ENCODE results near the gene EED. TPM values are rescaled to one million over a fixed set of nuclear protein-coding genes. Genes with fewer than 3 reads are reported as not detected.
A peak's percentile ranks its signal among the peaks of the same experiment; 100 is the strongest.

Gene EED
- total and polyA plus RNA-seq, 11 donors: 4.9 to 13.5 (median 11.4) TPM

DNA sequence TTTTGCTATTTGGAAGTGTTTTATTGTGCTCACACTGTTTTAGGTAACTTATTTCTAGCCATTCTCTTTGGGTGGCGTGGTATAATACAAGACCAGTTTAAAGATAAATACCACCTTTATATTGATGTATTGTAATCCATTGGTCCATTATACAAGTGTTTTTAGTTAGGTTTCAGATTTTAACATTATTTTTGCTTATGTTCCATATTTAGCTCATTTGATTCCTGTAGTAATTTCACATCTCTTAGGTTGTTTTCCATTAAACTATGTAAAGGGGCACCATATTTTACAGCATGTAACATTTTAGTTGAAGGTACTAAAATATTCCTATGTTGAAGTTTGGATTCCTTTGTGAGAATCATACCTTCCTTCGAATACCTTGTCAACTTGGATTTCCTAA lies 20.1 kb downstream of the EED start:
- H3K4me1 ChIP-seq: no peaks in the 10 kb centered on the region
- intact Hi-C loops (cut with DNase I): no loop called here
- H3K36me3 ChIP-seq: peaks cover 0 to 92% (median 61%) of the 10 kb centered on the region in 9 donors
- DNase-seq (no peak), ATAC-seq (no peak)
- 97 to 99% (median 98%) methylated on average over 2 of the region's 2 CpGs for WGBS, 4 donors
- TF ChIP-seq, protein P1, sequence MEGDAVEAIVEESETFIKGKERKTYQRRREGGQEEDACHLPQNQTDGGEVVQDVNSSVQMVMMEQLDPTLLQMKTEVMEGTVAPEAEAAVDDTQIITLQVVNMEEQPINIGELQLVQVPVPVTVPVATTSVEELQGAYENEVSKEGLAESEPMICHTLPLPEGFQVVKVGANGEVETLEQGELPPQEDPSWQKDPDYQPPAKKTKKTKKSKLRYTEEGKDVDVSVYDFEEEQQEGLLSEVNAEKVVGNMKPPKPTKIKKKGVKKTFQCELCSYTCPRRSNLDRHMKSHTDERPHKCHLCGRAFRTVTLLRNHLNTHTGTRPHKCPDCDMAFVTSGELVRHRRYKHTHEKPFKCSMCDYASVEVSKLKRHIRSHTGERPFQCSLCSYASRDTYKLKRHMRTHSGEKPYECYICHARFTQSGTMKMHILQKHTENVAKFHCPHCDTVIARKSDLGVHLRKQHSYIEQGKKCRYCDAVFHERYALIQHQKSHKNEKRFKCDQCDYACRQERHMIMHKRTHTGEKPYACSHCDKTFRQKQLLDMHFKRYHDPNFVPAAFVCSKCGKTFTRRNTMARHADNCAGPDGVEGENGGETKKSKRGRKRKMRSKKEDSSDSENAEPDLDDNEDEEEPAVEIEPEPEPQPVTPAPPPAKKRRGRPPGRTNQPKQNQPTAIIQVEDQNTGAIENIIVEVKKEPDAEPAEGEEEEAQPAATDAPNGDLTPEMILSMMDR (IDR thresholded peaks at IDR 0.05): no peak
- TF ChIP-seq POLR2A (IDR thresholded peaks at IDR 0.05): no peak
- no peaks in the 10 kb centered on the region for H3K9me3 ChIP-seq
- H3K27me3 ChIP-seq: no peaks in the 10 kb centered on the region
- no peak overlapping the region for H3K27ac ChIP-seq
- no peak overlapping the region for H3K4me3 ChIP-seq

DNA sequence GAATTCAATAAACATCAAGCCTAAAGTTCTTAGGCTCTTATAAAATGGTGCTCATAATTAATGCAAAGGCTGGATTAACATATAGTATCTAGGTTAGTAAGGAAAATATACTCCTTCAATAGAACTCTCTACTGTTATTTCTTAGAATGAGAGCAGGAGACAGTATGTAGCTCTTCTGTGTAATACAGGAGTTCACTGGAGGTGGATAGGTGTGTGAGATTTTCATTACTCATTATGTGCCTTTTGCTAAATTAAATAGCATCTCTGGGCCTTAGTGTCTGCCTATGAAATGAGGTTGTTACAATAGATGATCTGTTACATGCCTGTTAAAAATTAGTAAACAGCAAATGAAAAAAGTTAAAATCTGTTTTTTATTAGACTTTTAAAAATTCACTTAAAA lies 20.6 kb downstream of the EED start:
- no peak for ATAC-seq

DNA sequence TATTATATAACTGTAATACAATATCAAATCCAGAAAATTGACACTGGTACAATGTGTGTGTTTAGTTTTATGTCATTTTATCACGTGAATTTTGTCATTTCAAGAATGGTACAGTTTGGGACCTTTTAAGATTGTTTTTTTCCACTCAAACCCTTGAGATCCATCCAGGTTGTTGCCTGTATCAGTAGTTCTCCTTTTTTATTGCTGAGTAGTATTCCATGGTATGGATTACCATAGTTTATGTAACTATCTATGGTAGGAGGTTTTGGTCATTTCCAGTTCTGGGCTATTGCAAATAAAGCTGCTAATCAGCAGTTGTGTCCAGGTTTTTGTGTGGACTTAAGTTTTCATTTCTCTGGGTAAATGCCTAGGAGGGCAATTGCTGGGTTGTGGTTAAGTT lies 25.1 kb downstream of the EED start:
- H3K9me3 ChIP-seq: no peaks in the 10 kb centered on the region
- 93 to 100% (median 94%) methylated on average over 1 of the region's 1 CpG for WGBS, 4 donors
- no peak for DNase-seq
- intact Hi-C loops (cut with DNase I): no loop called here
- no peak overlapping the region for H3K4me3 ChIP-seq
- H3K27ac ChIP-seq: no peak overlapping the region
- H3K36me3 ChIP-seq: peaks cover 0 to 73% (median 27%) of the 10 kb centered on the region in 9 donors
- no peak for TF ChIP-seq POLR2A (IDR thresholded peaks at IDR 0.05)
- TF ChIP-seq, protein P1 (IDR thresholded peaks at IDR 0.05): no peak
- H3K27me3 ChIP-seq: no peaks in the 10 kb centered on the region
- no peaks in the 10 kb centered on the region for H3K4me1 ChIP-seq
- ATAC-seq: no peak

More for the DNA sequence above, 20.6 kb downstream of the EED start:
- Histone ChIP-seq H3K36me3 (peaks cover 0 to 91% (median 61%) of the 10 kb centered on the region in 9 donors), H3K27ac (no peak overlapping the region), H3K4me3 (no peak overlapping the region), H3K4me1 (no peaks in the 10 kb centered on the region), H3K9me3 (no peaks in the 10 kb centered on the region), H3K27me3 (no peaks in the 10 kb centered on the region)
- intact Hi-C loops (cut with DNase I): no loop called here
- no peak for DNase-seq
- TF ChIP-seq POLR2A (IDR thresholded peaks at IDR 0.05): no peak
- TF ChIP-seq, protein P1 (IDR thresholded peaks at IDR 0.05): no peak

DNA sequence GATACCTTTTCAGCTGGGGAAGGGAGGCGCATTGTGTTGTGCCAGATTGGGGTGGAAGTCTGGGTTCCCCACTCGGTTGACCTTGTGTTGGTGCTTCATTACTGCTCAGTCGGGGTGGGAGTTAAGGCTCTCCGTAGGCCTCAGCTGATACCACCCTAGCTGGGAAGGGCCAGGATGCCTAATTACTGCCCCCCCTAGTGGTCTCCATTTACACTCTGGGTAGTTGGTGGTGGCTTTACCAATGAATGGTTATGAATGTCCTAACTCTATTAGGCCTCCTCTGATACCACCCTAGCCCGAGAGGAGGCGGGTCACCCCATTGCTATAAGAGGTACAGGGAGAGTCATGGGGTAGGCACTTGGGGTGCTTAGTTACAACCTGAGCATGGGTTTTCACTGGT lies 29.9 kb downstream of the EED start:
- ATAC-seq: no peak
- 86 to 94% (median 89%) methylated on average over 6 of the region's 6 CpGs for WGBS, 4 donors
- TF ChIP-seq, protein P1 (IDR thresholded peaks at IDR 0.05): peak in 2 of 12 donors; percentile 18 to 19
- no peak for TF ChIP-seq POLR2A (IDR thresholded peaks at IDR 0.05)
- Histone ChIP-seq H3K36me3 (peaks cover 0 to 69% (median 45%) of the 10 kb centered on the region in 9 donors), H3K27ac (no peak overlapping the region), H3K9me3 (no peaks in the 10 kb centered on the region), H3K4me3 (no peak overlapping the region), H3K27me3 (no peaks in the 10 kb centered on the region), H3K4me1 (no peaks in the 10 kb centered on the region)
- intact Hi-C loops (cut with DNase I): no loop called here
- no peak for DNase-seq
